Stromal cell of bone marrow (primary cell): ENCODE data around the gene JMJD1C.

Experiments used
- DNase-seq: peaks from one replicate; pipeline ENCODE4 v3.0.0-alpha.2; 2012; ENCODE audit warnings: low read depth

The JMJD1C gene

GRCh38 chr10:63120554-63120953 lies 345.2 kb downstream of the JMJD1C start:
- peak; percentile 100 for DNase-seq

GRCh38 chr10:63119041-63119440 lies 346.7 kb downstream of the JMJD1C start:
- no peak for DNase-seq
